Osteocyte (in vitro differentiated cells): Measurements from ENCODE around the gene PDIA5. TPM values are rescaled to one million over a fixed set of nuclear protein-coding genes. Genes with fewer than 3 reads are reported as not detected.

Experiments used
- DNase-seq: peaks from one replicate; pipeline ENCODE4 v3.0.0; 2021; ENCODE audit warnings: mixed read lengths; ENCODE audit not compliant: unreplicated experiment; ENCODE audit errors: extremely low spot score
- H3K27ac Mint-ChIP-seq: one replicate; pipeline ENCODE4 v1.8.0; 2021; ENCODE audit warnings: mild to moderate bottlenecking, mixed read lengths; ENCODE audit not compliant: unreplicated experiment
- H3K27me3 Mint-ChIP-seq: one replicate; pipeline ENCODE4 v1.8.0; 2021; ENCODE audit warnings: mixed read lengths; ENCODE audit not compliant: unreplicated experiment
- H3K36me3 Mint-ChIP-seq: one replicate; pipeline ENCODE4 v1.8.0; 2021; ENCODE audit warnings: mixed read lengths; ENCODE audit not compliant: unreplicated experiment
- H3K4me1 Mint-ChIP-seq: one replicate; pipeline ENCODE4 v1.8.0; 2021; ENCODE audit warnings: mixed read lengths; ENCODE audit not compliant: unreplicated experiment
- H3K4me3 Mint-ChIP-seq: one replicate; pipeline ENCODE4 v1.8.0; 2021; ENCODE audit warnings: mild to moderate bottlenecking, moderate library complexity, mixed read lengths; ENCODE audit not compliant: unreplicated experiment
- H3K9me3 Mint-ChIP-seq: one replicate; pipeline ENCODE4 v1.8.0; 2021; ENCODE audit warnings: mixed read lengths; ENCODE audit not compliant: unreplicated experiment
- CTCF ChIP-seq: fragments of 200-600 bp; sonication (generic); IDR thresholded peaks from 2 replicates; pipeline ENCODE4 v1.5.0; 2021; ENCODE audit warnings: antibody characterized with exemption, mild to moderate bottlenecking, moderate library complexity
- long read RNA-seq: library from polyadenylated mRNA; unstranded; transcript quantifications from one replicate; pipeline ENCODE4 v2.0.0, GENCODE V29; 2021
- total RNA-seq: library from RNA; stranded (reverse); gene quantifications from 2 replicates; pipeline ENCODE4 v1.2.1, GENCODE V29; 2021

Gene PDIA5
- 35.5 and 39.7 TPM in 2 replicates for total RNA-seq
- long read RNA-seq, transcript PDIA5-201 (17 exons, 1,799 nt): major isoform, 74 of 84 reads
- long read RNA-seq, partial matches to known transcripts: 2 of 84 reads
- long read RNA-seq, other reads (novel, unspliced or antisense): 8 of 84 reads

DNA sequence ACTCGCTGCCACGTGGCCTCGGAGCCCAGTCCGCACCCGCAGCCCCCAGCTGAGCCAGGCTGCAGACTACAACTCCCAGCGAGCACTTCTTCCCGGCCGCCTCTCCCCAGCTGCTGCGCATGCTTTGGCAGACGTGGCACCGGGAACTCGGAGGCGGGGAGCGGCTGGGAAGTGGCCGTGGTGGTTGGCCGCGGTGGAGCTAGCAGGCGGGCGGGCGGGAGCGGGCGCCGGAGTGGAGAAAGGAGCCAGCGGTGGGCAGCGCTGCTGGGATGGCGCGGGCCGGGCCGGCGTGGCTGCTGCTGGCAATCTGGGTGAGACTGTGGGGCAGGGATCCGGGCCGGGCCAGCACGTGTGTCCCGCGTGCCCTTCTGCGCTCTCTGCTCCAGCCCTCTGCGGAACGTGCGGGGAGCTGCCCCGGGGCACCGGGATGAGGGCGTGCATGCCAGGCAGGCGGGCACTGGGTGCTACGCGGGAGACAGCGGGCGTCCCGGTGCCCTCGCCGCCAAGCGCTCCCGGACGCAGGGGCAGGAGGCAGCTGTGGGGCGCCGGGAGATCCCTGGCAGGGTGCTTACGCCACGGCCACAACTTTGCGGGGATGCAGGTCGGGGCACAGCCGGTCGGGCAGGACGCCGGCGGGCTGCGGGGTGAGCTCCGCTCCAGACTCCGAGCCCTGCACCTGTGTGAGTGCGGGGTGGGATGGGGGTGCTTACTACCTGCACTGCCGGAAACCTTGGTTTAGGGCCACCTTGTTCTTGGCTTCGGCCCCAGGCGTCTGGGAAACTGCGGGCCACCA, at the start of gene PDIA5:
PDIA5 (plus strand) TSS at position 130 of the 793 bp plus-strand sequence; CDS start at position 270, 140 bp downstream.
- TF ChIP-seq CTCF: no peak
- no peaks in the 10 kb centered on the region for H3K36me3 Mint-ChIP-seq
- H3K27ac Mint-ChIP-seq: peak within 1 kb of the TSS; percentile 85
- H3K4me1 Mint-ChIP-seq: peaks cover 25% of the 10 kb centered on the region
- H3K9me3 Mint-ChIP-seq: no peaks in the 10 kb centered on the region
- peak within 1 kb of the TSS; percentile 90 for H3K4me3 Mint-ChIP-seq
- peaks cover 2% of the 10 kb centered on the region for H3K27me3 Mint-ChIP-seq
- DNase-seq: peak; percentile 95

GRCh38 chr3:123018683-123019082, 48.1 kb upstream of the PDIA5 start:
- Mint-ChIP-seq H3K9me3 (no peaks in the 10 kb centered on the region), H3K4me3 (no peak overlapping the region), H3K27me3 (peaks cover 83% of the 10 kb centered on the region), H3K36me3 (no peaks in the 10 kb centered on the region), H3K27ac (no peak overlapping the region), H3K4me1 (no peaks in the 10 kb centered on the region)
- no peak for DNase-seq
- no peak for TF ChIP-seq CTCF

DNA sequence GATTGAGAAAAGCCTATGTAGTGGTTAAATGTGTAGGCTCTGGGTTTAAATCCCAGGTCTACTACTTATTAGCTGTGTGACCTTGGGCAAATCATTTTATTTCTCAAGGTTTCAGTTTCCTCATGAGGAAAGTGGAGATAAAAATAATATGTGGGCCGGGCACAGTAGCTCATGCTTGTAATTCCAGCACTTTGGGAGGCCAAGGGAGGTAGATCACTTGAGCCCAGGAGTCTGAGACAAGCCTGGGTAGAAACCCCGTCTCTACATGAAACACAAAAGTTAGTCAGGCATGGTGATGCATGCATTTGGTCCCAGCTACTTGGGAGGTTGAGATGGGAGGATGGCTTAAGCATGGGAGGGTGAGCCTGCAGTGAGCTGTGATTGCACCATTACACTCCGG, 47.7 kb upstream of the PDIA5 start:
- no peak for TF ChIP-seq CTCF
- Mint-ChIP-seq H3K4me3 (no peak overlapping the region), H3K4me1 (no peaks in the 10 kb centered on the region), H3K36me3 (no peaks in the 10 kb centered on the region), H3K27ac (no peak overlapping the region), H3K27me3 (peaks cover 84% of the 10 kb centered on the region), H3K9me3 (no peaks in the 10 kb centered on the region)
- DNase-seq: no peak

- H3K27me3 Mint-ChIP-seq: peaks cover 84% of the 10 kb centered on the region
Measured at GRCh38 chr3:123019591-123019990, 47.2 kb upstream of the PDIA5 start.

More at GRCh38 chr3:123019591-123019990, 47.2 kb upstream of the PDIA5 start:
- Mint-ChIP-seq H3K4me1 (no peaks in the 10 kb centered on the region), H3K4me3 (no peak overlapping the region), H3K27ac (no peak overlapping the region), H3K9me3 (no peaks in the 10 kb centered on the region), H3K36me3 (no peaks in the 10 kb centered on the region)
- TF ChIP-seq CTCF: no peak
- no peak for DNase-seq
